HG03432 (cell line): ENCODE data around the gene REG3G.
"Not testable (repeated sequence)": the region's sequence is repeated elsewhere in the genome, so short reads cannot be mapped to it uniquely, and the experiment has no call there.

Source experiments
- ATAC-seq: cut with Tn5 transposase; IDR thresholded peaks from one replicate; pipeline ENCODE4 v1.9.1; 2021; ENCODE audit warnings: mild to moderate bottlenecking, moderate library complexity; ENCODE audit not compliant: unreplicated experiment

REG3G gene

DNA sequence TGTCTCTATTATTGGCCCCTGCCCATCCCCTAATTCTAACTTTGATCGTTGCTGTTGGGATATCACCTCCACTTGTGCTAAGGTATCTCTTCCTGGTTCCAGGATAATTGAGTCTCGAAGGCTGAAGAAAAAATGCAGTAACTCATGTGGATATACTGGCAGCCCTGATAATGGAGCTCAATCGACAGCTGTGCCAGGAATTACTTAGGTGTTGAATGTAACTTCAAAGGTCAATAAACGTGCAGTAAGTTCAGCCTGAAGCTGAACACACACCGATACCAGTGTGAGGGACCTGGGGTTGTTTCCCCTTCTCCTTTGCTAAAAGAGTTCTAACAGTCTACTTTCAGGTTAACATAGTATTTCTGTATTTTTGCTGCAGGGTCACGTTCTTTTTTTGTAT is 11.9 kb upstream of the REG3G start:
- ATAC-seq, result no peak

DNA sequence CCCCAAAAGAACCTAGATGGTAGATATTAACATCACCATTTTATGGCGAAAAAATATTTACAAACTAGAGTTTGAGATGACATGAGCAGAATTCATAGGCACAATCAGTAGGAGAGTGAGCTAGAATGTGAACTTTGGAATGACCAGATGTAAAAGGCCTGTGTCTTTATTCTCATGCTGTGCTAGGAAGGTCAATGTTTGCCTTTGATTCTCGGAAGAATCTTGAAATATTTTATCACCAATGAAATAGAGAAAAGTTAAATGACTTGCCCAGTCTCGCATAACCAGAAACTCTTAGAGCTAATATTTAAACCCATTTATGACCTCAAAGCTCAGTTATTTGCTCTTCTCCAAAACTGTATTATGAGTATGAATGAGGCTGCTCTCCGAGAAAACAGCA is 9.2 kb upstream of the REG3G start:
- no peak for ATAC-seq

GRCh38 chr2:79026061-79026460 is 559 bp downstream of the REG3G start:
- no peak for ATAC-seq

GRCh38 chr2:79039944-79040343 is 14.4 kb downstream of the REG3G start:
- ATAC-seq, result no peak

DNA sequence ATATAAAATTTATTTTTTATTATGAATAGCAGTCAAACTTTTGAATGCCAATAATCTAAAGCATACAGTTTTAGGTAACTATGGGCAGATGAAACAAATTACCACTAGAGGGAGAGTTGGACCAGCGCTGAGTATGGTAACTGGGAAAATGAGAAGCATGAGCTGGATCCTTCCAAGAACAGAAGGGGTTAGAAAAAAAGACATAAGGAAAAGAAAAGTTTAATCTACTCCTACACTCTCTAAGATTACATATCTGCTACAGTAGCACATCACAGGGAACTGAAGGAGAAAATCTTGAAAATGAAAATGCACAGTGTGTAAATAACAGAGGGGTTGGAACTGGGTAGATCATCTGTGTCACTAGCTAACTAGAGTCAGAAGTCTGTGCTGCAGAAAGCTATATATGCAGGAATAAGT is 15.5 kb downstream of the REG3G start:
- no peak for ATAC-seq

DNA sequence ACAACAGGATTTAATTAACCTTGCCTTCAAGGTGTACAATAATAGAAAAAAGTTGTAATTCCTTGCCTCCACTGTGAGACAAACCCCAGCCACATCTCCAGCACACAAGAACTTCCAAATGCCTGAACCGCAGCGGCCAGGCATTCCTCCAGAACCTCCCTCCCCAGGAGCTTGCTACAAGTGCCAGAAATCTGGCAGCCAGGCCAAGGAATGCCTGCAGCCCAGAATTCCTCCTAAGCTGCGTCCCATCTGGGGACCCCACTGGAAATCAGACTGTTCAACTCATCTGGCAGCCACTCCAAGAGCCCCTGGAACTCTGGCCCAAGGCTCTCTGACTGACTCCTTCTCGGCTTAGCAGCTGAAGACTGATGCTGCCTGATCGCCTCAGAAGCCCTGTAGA is 28.0 kb downstream of the REG3G start:
- ATAC-seq, result not testable (repeated sequence)

- not testable (repeated sequence) for ATAC-seq
Observed at GRCh38 chr2:79054769-79055168, 29.3 kb downstream of the REG3G start.

- ATAC-seq, result no peak
Observed at GRCh38 chr2:79065201-79065600, 39.7 kb downstream of the REG3G start.

- ATAC-seq, result no peak
Observed at GRCh38 chr2:79071078-79071477, 45.6 kb downstream of the REG3G start.
